HG02763 (cell line): ENCODE results near the gene WDR90.
"Not testable (repeated sequence)": the region's sequence is repeated elsewhere in the genome, so short reads cannot be mapped to it uniquely, and the experiment has no call there.

ENCODE experiments used
- ATAC-seq: cut with Tn5 transposase; IDR thresholded peaks from one replicate; pipeline ENCODE4 v1.9.1; 2021; ENCODE audit warnings: mild to moderate bottlenecking, moderate library complexity; ENCODE audit not compliant: unreplicated experiment

Gene WDR90

GRCh38 chr16:684961-685696 is 36.0 kb downstream of the WDR90 start:
- no peak for ATAC-seq

GRCh38 chr16:685967-686366 is 36.8 kb downstream of the WDR90 start:
- ATAC-seq = no peak

GRCh38 chr16:686459-687260 is 37.5 kb downstream of the WDR90 start:
- ATAC-seq = no peak

GRCh38 chr16:687499-687898 is 38.3 kb downstream of the WDR90 start:
- ATAC-seq = no peak

GRCh38 chr16:689175-689897 is 40.2 kb downstream of the WDR90 start:
- ATAC-seq = no peak

GRCh38 chr16:691242-691641 is 42.1 kb downstream of the WDR90 start:
- not testable (repeated sequence) for ATAC-seq

- ATAC-seq = no peak
Observed at GRCh38 chr16:692356-693108, 43.4 kb downstream of the WDR90 start.

- no peak for ATAC-seq
Observed at GRCh38 chr16:693364-693763, 44.2 kb downstream of the WDR90 start.

GRCh38 chr16:693766-694165 is 44.6 kb downstream of the WDR90 start:
- no peak for ATAC-seq

- ATAC-seq = no peak
Observed at GRCh38 chr16:694187-694862, 45.2 kb downstream of the WDR90 start.

GRCh38 chr16:694863-695354 is 45.7 kb downstream of the WDR90 start:
- no peak for ATAC-seq

GRCh38 chr16:695355-696089 is 46.4 kb downstream of the WDR90 start:
- ATAC-seq = no peak

- no peak for ATAC-seq
Observed at GRCh38 chr16:698911-699671, 49.9 kb downstream of the WDR90 start.

- no peak for ATAC-seq
Observed at GRCh38 chr16:700684-701584, 51.8 kb downstream of the WDR90 start.

GRCh38 chr16:702341-702740 is 53.2 kb downstream of the WDR90 start:
- no peak for ATAC-seq

- no peak for ATAC-seq
Observed at GRCh38 chr16:703406-703805, 54.2 kb downstream of the WDR90 start.

GRCh38 chr16:704047-704446 is 54.9 kb downstream of the WDR90 start:
- ATAC-seq = no peak
